IMR-90 (cell line): ENCODE measurements around the gene PRXL2C. TPM values are rescaled to one million over a fixed set of nuclear protein-coding genes. Genes with fewer than 3 reads are reported as not detected.

Experiments used
- FOS ChIP-seq: fragments of 150-350 bp; IDR thresholded peaks from 2 replicates; pipeline ENCODE4 v1.6.1; 2016; ENCODE audit warnings: low read depth, low read length
- MAZ ChIP-seq: IDR thresholded peaks from 2 replicates; pipeline ENCODE4 v1.6.1; 2012; ENCODE audit warnings: low read depth, mild to moderate bottlenecking, low read length, improper control_type of control experiment, moderate library complexity, borderline replicate concordance
- MXI1 ChIP-seq: IDR thresholded peaks from 2 replicates; pipeline ENCODE4 v1.6.1; 2012; ENCODE audit warnings: low read depth, mild to moderate bottlenecking, low read length, moderate library complexity, borderline replicate concordance
- SMC3 ChIP-seq: fragments of 150-350 bp; IDR thresholded peaks from 2 replicates; pipeline ENCODE4 v1.6.1; 2016; ENCODE audit warnings: low read depth, mild to moderate bottlenecking, antibody characterized with exemption, low read length, moderate library complexity
- polyA plus RNA-seq, 3 experiments: library from polyadenylated mRNA; depleted of rRNA; stranded (reverse); fragments of >200 nt; gene quantifications; 2 replicates each; pipeline ENCODE4 v1.2.3, GENCODE V29; 2012; ENCODE audit warnings: low replicate concordance in 1 of 3
- total RNA-seq: library from RNA; depleted of rRNA; stranded (reverse); fragments of >200 nt; gene quantifications from 2 replicates; pipeline ENCODE4 v1.2.3, GENCODE V29; 2012

PRXL2C gene
- total and polyA plus RNA-seq, 2 of the 4 experiments (the other 2 are of a cell fraction): 2.7 to 9.0 TPM

DNA sequence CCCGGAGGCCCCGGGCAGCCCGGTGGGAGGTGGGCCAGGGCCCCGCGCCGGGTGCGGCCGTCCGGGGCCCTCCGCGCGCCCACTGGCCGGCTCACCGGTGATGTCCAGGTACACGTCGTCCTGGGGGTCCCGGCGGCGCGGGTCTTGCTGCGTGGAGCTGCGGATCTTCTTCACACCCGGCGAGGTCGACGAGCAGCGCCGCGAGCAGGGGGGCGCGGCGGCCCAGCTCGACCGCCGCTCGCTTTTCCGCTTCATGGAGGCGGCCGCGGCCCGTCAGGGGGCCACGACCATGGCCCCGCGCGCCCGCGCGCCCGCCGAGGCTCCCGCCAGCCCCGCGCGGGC is 36.0 kb downstream of the PRXL2C start (continued):
- TF ChIP-seq FOS (no peak), MXI1 (no peak), MAZ (no peak), SMC3 (no peak)
